Stimulated activated CD4-positive, alpha-beta T cell treated with anti-CD3 and anti-CD28 coated beads, Interleukin-4, amount 100 ng/mL, for 1 hour (primary cell): Measurements from ENCODE around the gene BHMT.

Experiments used
- DNase-seq: peaks from one replicate; pipeline ENCODE4 v3.0.0-alpha.2; 2020

Gene BHMT

GRCh38 chr5:79111387-79111959 lies at the start of gene BHMT:
BHMT (plus strand) TSS chr5:79111809; CDS start chr5:79111886, 77 bp downstream.
- DNase-seq = no peak

- DNase-seq = no peak
These were observed 49.2 kb upstream of the BHMT start for GRCh38 chr5:79062436-79062835.

- no peak for DNase-seq
These were observed 41.9 kb upstream of the BHMT start, which contains the start of the genes BHMT2 and DMGDH for GRCh38 chr5:79069488-79070349. BHMT2 (plus strand) TSS chr5:79069767; CDS start chr5:79069783, 16 bp downstream. DMGDH (minus strand) TSS chr5:79069674; CDS start chr5:79069620, 54 bp downstream.

- no peak for DNase-seq
These were observed 41.3 kb upstream of the BHMT start for GRCh38 chr5:79070350-79070667.

- DNase-seq = no peak
These were observed 37.0 kb upstream of the BHMT start for GRCh38 chr5:79074641-79075040.

- no peak for DNase-seq
These were observed 35.8 kb upstream of the BHMT start for GRCh38 chr5:79075646-79076426.

- no peak for DNase-seq
These were observed 34.8 kb upstream of the BHMT start for GRCh38 chr5:79076819-79077218.

GRCh38 chr5:79077680-79078365 lies 33.8 kb upstream of the BHMT start:
- DNase-seq = no peak

GRCh38 chr5:79080804-79081203 lies 30.8 kb upstream of the BHMT start:
- no peak for DNase-seq

- DNase-seq = no peak
These were observed 29.8 kb upstream of the BHMT start for GRCh38 chr5:79081779-79082178.

GRCh38 chr5:79086116-79086515 lies 25.5 kb upstream of the BHMT start:
- DNase-seq = no peak

- DNase-seq = no peak
These were observed 23.1 kb upstream of the BHMT start for GRCh38 chr5:79088507-79088906.

GRCh38 chr5:79091064-79091463 lies 20.5 kb upstream of the BHMT start:
- no peak for DNase-seq

GRCh38 chr5:79093762-79094161 lies 17.8 kb upstream of the BHMT start:
- no peak for DNase-seq

GRCh38 chr5:79105868-79106267 lies 5.7 kb upstream of the BHMT start:
- no peak for DNase-seq

- no peak for DNase-seq
These were observed 4.4 kb upstream of the BHMT start for GRCh38 chr5:79107020-79107796.

GRCh38 chr5:79108086-79108485 lies 3.5 kb upstream of the BHMT start:
- no peak for DNase-seq

- no peak for DNase-seq
These were observed 2.8 kb upstream of the BHMT start for GRCh38 chr5:79108792-79109191.

- peak; percentile 23 for DNase-seq
These were observed 1.8 kb upstream of the BHMT start for GRCh38 chr5:79109527-79110492.

GRCh38 chr5:79111960-79112702 lies 522 bp downstream of the BHMT start:
- DNase-seq = no peak
